Measurements from ENCODE around the gene PRPF38B. TPM values are rescaled to one million over a fixed set of nuclear protein-coding genes. Genes with fewer than 3 reads are reported as not detected.
"Not testable (repeated sequence)": the region's sequence is repeated elsewhere in the genome, so short reads cannot be mapped to it uniquely, and the experiment has no call there.

Gene PRPF38B
- total RNA-seq, 2 experiments from 2014 or later, result 61.4 to 81.5 TPM

DNA sequence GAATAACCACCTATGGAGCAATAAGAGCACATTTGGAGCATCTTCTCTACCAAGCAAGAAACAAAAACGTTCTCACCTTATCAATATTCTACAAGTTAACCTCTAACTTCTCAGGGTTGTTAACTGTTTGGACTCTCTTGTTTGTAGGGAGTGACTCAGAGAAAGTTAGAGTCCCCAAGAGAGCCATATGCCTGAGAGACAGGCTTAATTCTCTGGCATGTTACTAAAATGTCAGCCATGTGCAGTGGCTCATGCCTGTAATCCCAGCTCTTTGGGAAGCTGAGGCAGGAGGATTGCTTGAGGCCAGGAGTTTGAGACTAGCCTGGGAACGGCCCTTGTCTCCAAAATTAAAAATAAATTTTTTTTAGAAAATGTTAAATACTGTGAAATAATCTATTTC lies 27.0 kb upstream of the PRPF38B start:
- H3K36me3 Mint-ChIP-seq, result peaks cover 7% of the 10 kb centered on the region
- DNase-seq, result no peak
- no peak for ATAC-seq
- no peaks in the 10 kb centered on the region for H3K9me3 Mint-ChIP-seq (ENCODE audit: low read depth)
- H3K4me1 Mint-ChIP-seq, result peaks cover 28% of the 10 kb centered on the region
- H3K27me3 Mint-ChIP-seq, result no peaks in the 10 kb centered on the region
- H3K27ac Mint-ChIP-seq, result no peak overlapping the region
- no peak overlapping the region for H3K4me3 Mint-ChIP-seq
- CTCF ChIA-PET, result no interaction called here

DNA sequence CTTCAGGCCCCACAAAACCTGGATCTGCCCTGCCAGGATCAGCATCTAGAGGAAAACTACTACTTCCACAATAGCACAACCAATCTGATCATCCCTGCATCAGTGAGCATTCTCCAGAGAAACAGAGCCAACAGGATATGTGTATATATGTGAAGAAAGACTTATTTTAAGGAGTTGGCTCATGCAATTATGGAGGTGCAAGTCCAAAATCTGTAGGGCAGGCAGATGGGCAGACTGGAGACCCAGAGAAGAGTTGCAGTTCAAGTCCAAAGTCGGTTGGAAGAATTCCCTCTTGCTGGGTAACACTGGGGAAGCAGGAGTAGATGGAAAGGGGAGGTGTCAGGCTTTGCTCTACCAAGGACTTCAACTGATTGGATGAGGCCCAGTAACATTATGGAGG lies 26.3 kb upstream of the PRPF38B start:
- Mint-ChIP-seq H3K4me1 (peaks cover 24% of the 10 kb centered on the region), H3K27ac (no peak overlapping the region), H3K9me3 (ENCODE audit: low read depth) (no peaks in the 10 kb centered on the region), H3K27me3 (no peaks in the 10 kb centered on the region), H3K4me3 (no peak overlapping the region), H3K36me3 (peaks cover 5% of the 10 kb centered on the region)
- ATAC-seq, result no peak
- no peak for DNase-seq
- CTCF ChIA-PET, result no interaction called here

GRCh38 chr1:108667422-108667821 lies 24.7 kb upstream of the PRPF38B start:
- ATAC-seq; H3K9me3 Mint-ChIP-seq (ENCODE audit: low read depth); H3K27me3 Mint-ChIP-seq; CTCF ChIA-PET; DNase-seq; H3K27ac Mint-ChIP-seq; H3K4me3 Mint-ChIP-seq; H3K36me3 Mint-ChIP-seq: not testable (repeated sequence)
- peaks cover 25% of the 10 kb centered on the region for H3K4me1 Mint-ChIP-seq

- Mint-ChIP-seq H3K4me1 (peaks cover 16% of the 10 kb centered on the region), H3K4me3 (no peak overlapping the region), H3K9me3 (ENCODE audit: low read depth) (no peaks in the 10 kb centered on the region), H3K27me3 (peaks cover 8% of the 10 kb centered on the region), H3K36me3 (peaks cover 4% of the 10 kb centered on the region), H3K27ac (no peak overlapping the region)
- ATAC-seq (no peak), DNase-seq (no peak)
- CTCF ChIA-PET, result no interaction called here
These were observed 23.3 kb upstream of the PRPF38B start for GRCh38 chr1:108668777-108669176.

DNA sequence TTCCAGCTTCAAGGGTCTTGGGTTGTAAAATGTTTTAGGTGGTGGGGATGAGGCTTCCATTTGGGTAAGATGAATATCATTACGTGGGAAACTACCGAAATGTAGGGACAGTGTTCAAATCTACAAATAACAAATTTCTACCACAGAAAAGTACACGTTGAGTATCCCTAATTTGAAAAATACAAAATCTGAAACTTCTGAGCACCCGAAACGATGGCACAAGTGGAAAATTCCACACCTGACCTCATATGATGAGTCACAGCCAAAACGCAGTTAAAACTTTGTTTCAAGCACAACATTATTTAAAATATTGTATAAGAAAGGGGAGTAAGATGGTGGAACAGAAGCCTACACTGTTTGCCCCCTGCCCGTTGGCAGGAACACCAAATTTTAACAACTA lies 22.4 kb upstream of the PRPF38B start:
- Mint-ChIP-seq H3K27me3 (peaks cover 10% of the 10 kb centered on the region), H3K9me3 (ENCODE audit: low read depth) (peaks cover 2% of the 10 kb centered on the region), H3K36me3 (peaks cover 6% of the 10 kb centered on the region), H3K4me1 (peaks cover 16% of the 10 kb centered on the region), H3K4me3 (no peak overlapping the region), H3K27ac (no peak overlapping the region)
- CTCF ChIA-PET, result no interaction called here
- ATAC-seq (no peak), DNase-seq (no peak)

- Mint-ChIP-seq H3K4me1 (peaks cover 16% of the 10 kb centered on the region), H3K4me3 (no peak overlapping the region), H3K36me3 (peaks cover 6% of the 10 kb centered on the region), H3K27me3 (peaks cover 10% of the 10 kb centered on the region), H3K9me3 (ENCODE audit: low read depth) (peaks cover 2% of the 10 kb centered on the region), H3K27ac (no peak overlapping the region)
- DNase-seq (no peak), ATAC-seq (no peak)
- CTCF ChIA-PET, result no interaction called here
These were observed 21.9 kb upstream of the PRPF38B start for GRCh38 chr1:108670131-108670773.

- ATAC-seq (peak; percentile 36), DNase-seq (no peak)
- peaks cover 16% of the 10 kb centered on the region for H3K4me1 Mint-ChIP-seq
- peaks cover 6% of the 10 kb centered on the region for H3K36me3 Mint-ChIP-seq
- H3K27ac Mint-ChIP-seq, result no peak overlapping the region
- H3K9me3 Mint-ChIP-seq (ENCODE audit: low read depth), result peaks cover 2% of the 10 kb centered on the region
- peaks cover 10% of the 10 kb centered on the region for H3K27me3 Mint-ChIP-seq
- CTCF ChIA-PET, result interaction anchor here (1.7 kb wide), 1 partner anchor 10 kb away, joined by 6 read pairs; the partner anchor contains the start of gene HENMT1
- H3K4me3 Mint-ChIP-seq, result no peak overlapping the region
These were observed 21.0 kb upstream of the PRPF38B start for GRCh38 chr1:108671143-108671542.

GRCh38 chr1:108678706-108679105 lies 13.4 kb upstream of the PRPF38B start:
- Mint-ChIP-seq H3K9me3 (ENCODE audit: low read depth) (peaks cover 2% of the 10 kb centered on the region), H3K36me3 (peaks cover 2% of the 10 kb centered on the region), H3K4me3 (no peak overlapping the region), H3K27ac (no peak overlapping the region), H3K27me3 (peaks cover 9% of the 10 kb centered on the region), H3K4me1 (peaks cover 10% of the 10 kb centered on the region)
- ATAC-seq (no peak), DNase-seq (no peak)
- CTCF ChIA-PET, result interaction anchor here (0.6 to 1.6 kb wide), 2 partner anchors 33 to 223 kb away, joined by 3 read pairs; no protein-coding TSS in a partner anchor

- peaks cover 7% of the 10 kb centered on the region for H3K27me3 Mint-ChIP-seq
- CTCF ChIA-PET, result interaction anchor here (2.2 kb wide), 1 partner anchor 13 kb away, joined by 7 read pairs; the partner anchor contains the start of gene PRPF38B
- peaks cover 10% of the 10 kb centered on the region for H3K4me1 Mint-ChIP-seq
- peak overlapping the region; percentile 69 for H3K27ac Mint-ChIP-seq
- no peaks in the 10 kb centered on the region for H3K36me3 Mint-ChIP-seq
- DNase-seq, result no peak
- no peaks in the 10 kb centered on the region for H3K9me3 Mint-ChIP-seq (ENCODE audit: low read depth)
- peak overlapping the region; percentile 42 for H3K4me3 Mint-ChIP-seq
- peak; percentile 30 for ATAC-seq
These were observed 12.4 kb upstream of the PRPF38B start for GRCh38 chr1:108679586-108680213.

DNA sequence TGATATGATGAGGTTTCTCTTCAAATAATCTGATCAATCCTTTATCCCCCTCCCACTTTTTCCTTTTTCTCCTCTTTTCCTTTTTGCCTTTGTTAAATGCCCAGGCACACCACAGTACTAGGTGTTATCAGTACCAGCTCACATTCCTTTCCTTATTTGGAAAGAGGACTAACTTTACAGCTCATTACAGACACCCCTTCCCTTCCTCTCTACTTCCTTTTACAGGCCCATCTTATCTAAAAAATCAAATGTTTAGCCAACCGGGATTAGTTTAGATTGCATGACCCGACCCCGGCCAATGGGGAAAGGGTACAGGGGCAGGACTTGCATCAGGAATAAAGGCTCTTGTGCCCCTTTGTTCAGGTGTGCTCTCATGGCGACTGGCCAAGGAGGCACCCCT lies 10.4 kb upstream of the PRPF38B start:
- H3K27me3 Mint-ChIP-seq; H3K36me3 Mint-ChIP-seq; ATAC-seq; DNase-seq; H3K4me3 Mint-ChIP-seq; H3K9me3 Mint-ChIP-seq (ENCODE audit: low read depth); H3K27ac Mint-ChIP-seq: not testable (repeated sequence)
- peaks cover 10% of the 10 kb centered on the region for H3K4me1 Mint-ChIP-seq
- CTCF ChIA-PET, result interaction anchor here (1.4 to 2.4 kb wide), 3 partner anchors 10 to 38 kb away, joined by 3 to 7 read pairs (median 6); partner anchors contain the start of gene PRPF38B

GRCh38 chr1:108685529-108685928 lies 6.6 kb upstream of the PRPF38B start:
- peaks cover 7% of the 10 kb centered on the region for H3K27me3 Mint-ChIP-seq
- H3K36me3 Mint-ChIP-seq, result no peaks in the 10 kb centered on the region
- DNase-seq (no peak), ATAC-seq (no peak)
- CTCF ChIA-PET, result no interaction called here
- H3K4me1 Mint-ChIP-seq, result peaks cover 6% of the 10 kb centered on the region
- no peak overlapping the region for H3K27ac Mint-ChIP-seq
- H3K4me3 Mint-ChIP-seq, result no peak overlapping the region
- H3K9me3 Mint-ChIP-seq (ENCODE audit: low read depth), result no peaks in the 10 kb centered on the region

GRCh38 chr1:108686614-108687313 lies 5.3 kb upstream of the PRPF38B start:
- H3K27me3 Mint-ChIP-seq, result peaks cover 4% of the 10 kb centered on the region
- H3K4me1 Mint-ChIP-seq, result peaks cover 15% of the 10 kb centered on the region
- no peak for ATAC-seq
- no peak overlapping the region for H3K27ac Mint-ChIP-seq
- CTCF ChIA-PET, result no interaction called here
- DNase-seq, result no peak
- no peaks in the 10 kb centered on the region for H3K9me3 Mint-ChIP-seq (ENCODE audit: low read depth)
- H3K4me3 Mint-ChIP-seq, result no peak overlapping the region
- no peaks in the 10 kb centered on the region for H3K36me3 Mint-ChIP-seq

DNA sequence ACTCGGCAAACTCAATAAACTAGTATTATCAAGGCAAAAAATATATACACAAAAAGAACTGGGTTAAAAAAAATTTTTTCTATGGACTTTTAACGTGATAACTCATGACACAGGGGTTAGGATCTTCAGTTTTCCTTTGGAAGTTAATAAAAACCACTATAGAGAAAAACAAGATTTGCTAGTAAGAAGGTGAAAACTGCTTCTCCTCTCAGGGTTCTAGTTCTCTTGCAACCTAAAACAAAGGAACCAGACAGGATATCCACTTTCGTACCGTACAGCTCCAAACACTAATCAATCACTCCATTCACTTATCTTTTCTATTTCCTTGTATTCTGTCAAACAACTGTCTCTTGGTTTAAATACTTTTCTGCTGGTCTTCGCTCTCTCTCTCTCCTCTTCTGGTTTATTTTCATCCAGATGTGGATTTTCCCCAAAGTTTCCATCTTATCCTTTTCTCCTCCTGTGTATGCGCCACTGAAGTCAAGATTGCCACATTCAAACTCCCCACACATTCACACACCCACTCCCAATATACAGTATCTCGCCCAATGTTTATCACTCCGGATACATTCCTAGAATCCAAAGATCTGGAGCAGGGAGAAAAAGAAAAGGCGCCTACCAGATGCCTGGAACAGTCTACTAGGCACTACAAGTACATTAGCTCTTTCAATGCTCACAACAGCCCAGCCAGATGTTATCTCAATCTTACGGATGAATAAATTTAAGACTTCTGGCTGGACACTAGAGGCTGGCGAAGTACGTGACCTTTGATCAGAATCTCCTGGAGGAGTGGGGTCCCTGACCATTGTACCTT lies 775 bp upstream of the PRPF38B start:
- ATAC-seq, result peak; percentile 2
- Mint-ChIP-seq H3K36me3 (peaks cover 30% of the 10 kb centered on the region), H3K9me3 (ENCODE audit: low read depth) (no peaks in the 10 kb centered on the region), H3K27me3 (no peaks in the 10 kb centered on the region), H3K4me1 (peaks cover 30% of the 10 kb centered on the region), H3K4me3 (peak overlapping the region; percentile 93), H3K27ac (peak overlapping the region; percentile 97)
- CTCF ChIA-PET, result interaction anchor here (1.3 to 5.4 kb wide), 20 partner anchors 8 to 421 kb away, joined by 3 to 60 read pairs (median 6); partner anchors contain the start of genes CLCC1, EEIG2, HENMT1 and STXBP3
- DNase-seq, result no peak
